T-helper 1 cell (primary cell): ENCODE results near the gene C16orf78.
A peak's percentile ranks its signal among the peaks of the same experiment; 100 is the strongest.

Experiments used
- DNase-seq, 5 donors: peaks; one replicate each; pipeline ENCODE4 v3.0.0-alpha.2; 2012 to 2020

The C16orf78 gene

GRCh38 chr16:49398761-49399160 is 25.2 kb downstream of the C16orf78 start:
- DNase-seq = no peak

GRCh38 chr16:49399594-49400364 is 26.2 kb downstream of the C16orf78 start:
- no peak for DNase-seq

GRCh38 chr16:49400611-49401010 is 27.0 kb downstream of the C16orf78 start:
- DNase-seq = no peak

GRCh38 chr16:49405123-49405522 is 31.5 kb downstream of the C16orf78 start:
- no peak for DNase-seq

- DNase-seq = no peak
Observed at GRCh38 chr16:49405530-49405929, 31.9 kb downstream of the C16orf78 start.

GRCh38 chr16:49407873-49408550 is 34.4 kb downstream of the C16orf78 start:
- DNase-seq = peak; percentile 13 to 55 (median 43)

- no peak for DNase-seq
Observed at GRCh38 chr16:49409121-49409520, 35.5 kb downstream of the C16orf78 start.

GRCh38 chr16:49410226-49410625 is 36.6 kb downstream of the C16orf78 start:
- DNase-seq = no peak

GRCh38 chr16:49411121-49411970 is 37.7 kb downstream of the C16orf78 start:
- DNase-seq = no peak

GRCh38 chr16:49414671-49415070 is 41.1 kb downstream of the C16orf78 start:
- no peak for DNase-seq

GRCh38 chr16:49415083-49415482 is 41.5 kb downstream of the C16orf78 start:
- DNase-seq = no peak

GRCh38 chr16:49416001-49416675 is 42.5 kb downstream of the C16orf78 start:
- DNase-seq = no peak

- no peak for DNase-seq
Observed at GRCh38 chr16:49417354-49417753, 43.8 kb downstream of the C16orf78 start.

GRCh38 chr16:49419006-49419405 is 45.4 kb downstream of the C16orf78 start:
- no peak for DNase-seq

- DNase-seq = no peak
Observed at GRCh38 chr16:49419862-49420261, 46.3 kb downstream of the C16orf78 start.

- no peak for DNase-seq
Observed at GRCh38 chr16:49422896-49423295, 49.3 kb downstream of the C16orf78 start.

- DNase-seq = no peak
Observed at GRCh38 chr16:49424961-49425360, 51.4 kb downstream of the C16orf78 start.

GRCh38 chr16:49427771-49428170 is 54.2 kb downstream of the C16orf78 start:
- DNase-seq = no peak

- DNase-seq = no peak
Observed at GRCh38 chr16:49428808-49429207, 55.2 kb downstream of the C16orf78 start.

GRCh38 chr16:49431040-49431439 is 57.4 kb downstream of the C16orf78 start:
- no peak for DNase-seq

GRCh38 chr16:49431591-49432290 is 58.1 kb downstream of the C16orf78 start:
- no peak for DNase-seq

- no peak for DNase-seq
Observed at GRCh38 chr16:49434733-49435132, 61.1 kb downstream of the C16orf78 start.
